ENCODE measurements around the gene TJAP1.

DNA sequence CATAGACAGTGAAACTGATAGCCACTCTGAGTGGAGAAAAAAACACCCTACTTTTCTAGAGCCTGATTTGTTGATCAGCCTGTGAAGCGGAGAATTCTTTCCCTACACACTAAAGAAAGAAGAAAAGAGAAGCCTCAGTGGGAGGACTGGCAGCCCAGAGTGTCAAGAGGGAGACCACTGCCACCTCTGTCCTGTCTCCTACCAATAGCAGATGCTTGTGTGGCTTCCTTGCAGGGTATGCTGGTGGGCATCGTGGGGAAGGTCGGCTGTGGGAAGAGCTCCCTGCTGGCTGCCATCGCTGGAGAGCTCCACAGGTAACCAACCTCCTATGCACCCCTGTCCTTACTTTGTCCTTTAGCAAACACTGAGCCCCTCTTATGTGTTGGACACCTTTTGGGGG lies 39.7 kb upstream of the TJAP1 start:
- TF ChIP-seq, protein P1, sequence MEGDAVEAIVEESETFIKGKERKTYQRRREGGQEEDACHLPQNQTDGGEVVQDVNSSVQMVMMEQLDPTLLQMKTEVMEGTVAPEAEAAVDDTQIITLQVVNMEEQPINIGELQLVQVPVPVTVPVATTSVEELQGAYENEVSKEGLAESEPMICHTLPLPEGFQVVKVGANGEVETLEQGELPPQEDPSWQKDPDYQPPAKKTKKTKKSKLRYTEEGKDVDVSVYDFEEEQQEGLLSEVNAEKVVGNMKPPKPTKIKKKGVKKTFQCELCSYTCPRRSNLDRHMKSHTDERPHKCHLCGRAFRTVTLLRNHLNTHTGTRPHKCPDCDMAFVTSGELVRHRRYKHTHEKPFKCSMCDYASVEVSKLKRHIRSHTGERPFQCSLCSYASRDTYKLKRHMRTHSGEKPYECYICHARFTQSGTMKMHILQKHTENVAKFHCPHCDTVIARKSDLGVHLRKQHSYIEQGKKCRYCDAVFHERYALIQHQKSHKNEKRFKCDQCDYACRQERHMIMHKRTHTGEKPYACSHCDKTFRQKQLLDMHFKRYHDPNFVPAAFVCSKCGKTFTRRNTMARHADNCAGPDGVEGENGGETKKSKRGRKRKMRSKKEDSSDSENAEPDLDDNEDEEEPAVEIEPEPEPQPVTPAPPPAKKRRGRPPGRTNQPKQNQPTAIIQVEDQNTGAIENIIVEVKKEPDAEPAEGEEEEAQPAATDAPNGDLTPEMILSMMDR (IDR thresholded peaks at IDR 0.05; ENCODE audit: poor library complexity): no peak
- no peak for TF ChIP-seq EZH2 (IDR thresholded peaks at IDR 0.05; ENCODE audit: borderline replicate concordance)

All from hepatocyte (in vitro differentiated cells).